ENCODE data around the gene CCDC27.

The CCDC27 gene

DNA sequence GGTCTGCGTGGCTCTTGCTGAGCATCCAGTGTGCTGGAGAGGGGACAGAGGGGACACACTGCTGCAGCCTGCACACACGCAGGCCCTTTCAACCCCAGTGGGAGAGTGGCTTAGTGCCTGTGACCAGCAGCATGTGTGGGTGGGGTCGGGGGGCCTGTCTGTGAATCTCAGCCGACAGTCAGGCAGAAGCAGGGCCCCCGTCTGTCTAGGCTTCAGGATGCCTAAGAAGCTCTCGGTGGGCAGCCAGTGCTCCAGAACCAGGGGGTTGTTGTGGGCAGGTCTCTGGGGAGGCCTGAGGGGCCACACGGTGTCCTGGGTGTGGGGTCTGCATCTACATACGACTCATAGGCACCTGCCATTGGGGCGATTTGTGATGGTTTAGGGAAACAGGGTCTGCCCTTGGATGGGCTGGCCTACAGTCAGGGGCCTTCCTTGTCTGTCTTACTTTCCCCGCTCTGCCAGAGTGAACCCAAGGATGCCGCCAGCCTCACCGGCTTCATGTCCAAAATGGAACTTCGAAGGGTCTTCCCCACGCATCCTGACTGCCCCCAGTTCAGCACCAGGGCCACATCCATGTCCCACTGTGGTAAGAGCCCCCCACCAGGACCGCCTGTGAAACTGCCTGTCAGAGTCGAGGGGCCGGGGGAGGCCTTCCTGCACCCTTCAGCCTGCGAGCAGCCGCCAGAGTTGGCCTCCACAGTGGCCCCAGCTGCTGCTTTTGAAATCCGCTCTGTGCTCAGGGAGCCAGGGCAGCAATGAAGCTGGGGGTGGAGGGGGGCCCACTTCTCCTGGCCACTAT lies 1.6 kb downstream of the CCDC27 start:
- H3K4me3 ChIP-seq (replicated peaks; ENCODE audit: insufficient read depth, low read length), result no peak overlapping the region
- TF ChIP-seq SPI1 (IDR thresholded peaks at IDR 0.05; ENCODE audit: borderline replicate concordance, low read depth) (no peak), REST (IDR thresholded peaks at IDR 0.05; ENCODE audit: insufficient replicate concordance, low read depth) (no peak), CTCF (IDR thresholded peaks at IDR 0.05; ENCODE audit: insufficient read depth, low read length) (no peak), POLR2AphosphoS5 (IDR thresholded peaks at IDR 0.05; ENCODE audit: low read depth) (no peak), GABPA (IDR thresholded peaks at IDR 0.05; ENCODE audit: low read depth) (no peak)
- DNase-seq (ENCODE audit: low read depth in 1 of 2, low spot score in 1 of 2), result no peak
- H3K27me3 ChIP-seq (ENCODE audit: insufficient read depth, poor library complexity, severe bottlenecking), result peaks cover 4% of the 10 kb centered on the region
- H3K27ac ChIP-seq (replicated peaks), result no peak overlapping the region

- Histone ChIP-seq H3K27me3 (ENCODE audit: insufficient read depth, poor library complexity, severe bottlenecking) (peaks cover 7% of the 10 kb centered on the region), H3K4me3 (replicated peaks; ENCODE audit: insufficient read depth, low read length) (no peak overlapping the region), H3K27ac (replicated peaks) (no peak overlapping the region)
- TF ChIP-seq CTCF (IDR thresholded peaks at IDR 0.05; ENCODE audit: insufficient read depth, low read length), result no peak
- no peak for TF ChIP-seq REST (IDR thresholded peaks at IDR 0.05; ENCODE audit: insufficient replicate concordance, low read depth)
- no peak for TF ChIP-seq GABPA (IDR thresholded peaks at IDR 0.05; ENCODE audit: low read depth)
- no peak for TF ChIP-seq POLR2AphosphoS5 (IDR thresholded peaks at IDR 0.05; ENCODE audit: low read depth)
- TF ChIP-seq SPI1 (IDR thresholded peaks at IDR 0.05; ENCODE audit: borderline replicate concordance, low read depth), result no peak
- no peak for DNase-seq (ENCODE audit: low read depth in 1 of 2, low spot score in 1 of 2)
Measured at GRCh38 chr1:3756394-3756793, 4.1 kb downstream of the CCDC27 start.

DNA sequence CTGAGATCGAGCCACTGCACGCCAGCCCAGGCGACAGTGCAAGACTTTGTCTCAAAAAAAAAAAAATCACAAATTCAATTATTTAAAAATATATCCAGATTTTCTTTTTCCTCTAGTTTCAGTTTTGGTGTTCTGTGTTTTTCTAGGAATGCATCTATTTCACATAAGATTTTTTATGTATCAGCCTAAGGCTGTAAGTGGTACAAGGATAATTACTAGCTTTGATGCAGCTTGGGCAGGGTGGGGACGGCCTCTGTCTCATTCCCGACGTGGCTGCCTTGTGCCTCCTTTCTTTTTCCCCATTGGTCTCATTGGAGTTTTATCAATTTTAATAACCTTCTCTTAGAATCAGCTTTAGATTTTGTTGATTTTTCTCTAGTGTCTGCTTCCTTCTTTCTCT lies 6.9 kb downstream of the CCDC27 start:
- Histone ChIP-seq H3K27me3 (ENCODE audit: insufficient read depth, poor library complexity, severe bottlenecking) (peaks cover 5% of the 10 kb centered on the region), H3K27ac (replicated peaks) (no peak overlapping the region), H3K4me3 (replicated peaks; ENCODE audit: insufficient read depth, low read length) (no peak overlapping the region)
- DNase-seq (ENCODE audit: low read depth in 1 of 2, low spot score in 1 of 2), result no peak
- TF ChIP-seq CTCF (IDR thresholded peaks at IDR 0.05; ENCODE audit: insufficient read depth, low read length), result no peak
- no peak for TF ChIP-seq REST (IDR thresholded peaks at IDR 0.05; ENCODE audit: insufficient replicate concordance, low read depth)
- TF ChIP-seq SPI1 (IDR thresholded peaks at IDR 0.05; ENCODE audit: borderline replicate concordance, low read depth), result no peak
- no peak for TF ChIP-seq GABPA (IDR thresholded peaks at IDR 0.05; ENCODE audit: low read depth)
- no peak for TF ChIP-seq POLR2AphosphoS5 (IDR thresholded peaks at IDR 0.05; ENCODE audit: low read depth)

All from HL-60 (cell line).